Heart left ventricle (tissue), 16 donors: Measurements from ENCODE around the gene YRDC. TPM values are rescaled to one million over a fixed set of nuclear protein-coding genes. Genes with fewer than 3 reads are reported as not detected.
"Not testable (repeated sequence)": the region's sequence is repeated elsewhere in the genome, so short reads cannot be mapped to it uniquely, and the experiment has no call there.

Experiments
- ATAC-seq, 4 donors: fragments of 200-7000 bp; cut with Tn5 transposase; one replicate each; pipeline ENCODE4 v1.9.1; 2020 to 2022; ENCODE audit warnings: moderate library complexity in 4 of 4, mild to moderate bottlenecking in 3 of 4, moderate number of reproducible peaks in 1 of 4
- DNase-seq, 5 donors: peaks; one replicate each; pipeline ENCODE4 v3.0.0-alpha.2; 2020
- H3K27ac ChIP-seq, 12 donors: fragments of 200-600 bp; sonication (generic) in 4 of 12; one replicate each; pipeline versions ENCODE4 v1.5.0 to v1.8.0; 2016 to 2022; ENCODE audit warnings: mild to moderate bottlenecking in 2 of 12
- H3K27me3 ChIP-seq, 9 donors: fragments of 200-600 bp; sonication (generic) in 2 of 9; one replicate each; pipeline versions ENCODE4 v1.5.1 to v1.8.0; 2016 to 2022; ENCODE audit warnings: mild to moderate bottlenecking in 3 of 9
- H3K36me3 ChIP-seq, 9 donors: fragments of 200-600 bp; sonication (generic) in 2 of 9; one replicate each; pipeline versions ENCODE4 v1.5.0 to v1.8.0; 2018 to 2022; ENCODE audit warnings: mild to moderate bottlenecking in 2 of 9
- H3K4me1 ChIP-seq, 12 donors: fragments of 200-600 bp; sonication (generic) in 4 of 12; one replicate each; pipeline versions ENCODE4 v1.5.0 to v1.8.0; 2016 to 2022; ENCODE audit warnings: mild to moderate bottlenecking in 3 of 12
- H3K4me3 ChIP-seq, 12 donors: fragments of 200-600 bp; sonication (generic) in 4 of 12; one replicate each; pipeline versions ENCODE4 v1.5.0 to v1.8.0; 2017 to 2022; ENCODE audit warnings: mild to moderate bottlenecking in 9 of 12, moderate library complexity in 4 of 12
- H3K9me3 ChIP-seq, 12 donors: fragments of 200-600 bp; sonication (generic) in 4 of 12; one replicate each; pipeline versions ENCODE4 v1.5.0 to v1.8.0; 2016 to 2022; ENCODE audit warnings: mild to moderate bottlenecking in 1 of 12
- POLR2A ChIP-seq, 2 donors: fragments of 450-650 bp; IDR thresholded peaks; one replicate each; pipeline ENCODE4 v1.6.1; 2017; ENCODE audit warnings: antibody characterized with exemption in 2 of 2, mild to moderate bottlenecking in 2 of 2, moderate library complexity in 2 of 2
- WGBS, 4 donors: extraction: QIAGEN DNeasy Blood & Tissue Kit in 2 of 4; methylation state at CpG; one replicate each; pipeline versions ENCODE4 v1.1.5 to v1.1.7; 2013 to 2018; 5-methylcytosine and 5-hydroxymethylcytosine counted together
- intact Hi-C, 10 donors: fragments of 100-400 bp; cut with DNase I; formaldehyde crosslinking; loops; one replicate each; pipeline versions ENCODE4 v1.11.1 to v1.14.2; 2022
- polyA plus RNA-seq, 2 donors: library from polyadenylated mRNA; stranded (reverse); fragments of 200-250 nt; gene quantifications; one replicate each; pipeline ENCODE4 v1.2.3, GENCODE V29; 2013
- total RNA-seq, 9 donors: library from RNA; depleted of rRNA in 2 of 9; stranded (reverse); fragments of >200 nt in 2 of 9; fragmentation: NEBNext Ultra II Directional in 3 of 9; extraction: Animal tissue kit (Norgen Biotek cat#: 25700) in 3 of 9; gene quantifications; one replicate each; pipeline versions ENCODE4 v1.1.0 to v1.2.4, GENCODE V29; 2016 to 2023
- TF ChIP-seq, protein P1 (sequence below), 12 donors: fragments of 200-600 bp; sonication (generic) in 4 of 12; IDR thresholded peaks; one replicate each; pipeline versions ENCODE4 v1.5.0 to v1.8.0; 2018 to 2022; ENCODE audit warnings: antibody characterized with exemption in 12 of 12, mild to moderate bottlenecking in 5 of 12
- donor health status: ischemic (EF 13 %, LVEDD 7.1; RV severe dilation, severe dysfunction).
- donor health status: healthy with polysubstance abuse.
- donor health status: DM: no; HTN: yes; CAD: no.
- donor health status: DM: no; HTN: no; CAD: no.
- donor health status: ischemic (EF 25% LVEDD 6.9; RV normal size, moderate dysfunction).
- donor health status: ischemic (EF 25% LVEDD 5.7; RV mildly dilated, moderate dysfunction).
- donor health status: healthy.
- donor health status: DM: yes; HTN: yes; CAD: no.
- donor health status: ischemic (EF 35%, LVEDD 5.7; RV mildly dilated, moderate dysfunction).
- donor health status: nonischemic (EF 11% LVEDD 7.7; RV severe dilation, severe dysfunction).
- donor health status: DM: yes; HTN: yes; CAD: no.
- donor health status: PGD.
- donor health status: ischemic (EF 29% LVEDD 5.4; RV normal size, mild dysfunction).
- donor health status: nonischemic (EF 23%, LVEDD 6.1; RV moderate dilation, normal function).

YRDC gene
- total and polyA plus RNA-seq, 11 donors = 2.8 to 21.3 (median 6.1) TPM

DNA sequence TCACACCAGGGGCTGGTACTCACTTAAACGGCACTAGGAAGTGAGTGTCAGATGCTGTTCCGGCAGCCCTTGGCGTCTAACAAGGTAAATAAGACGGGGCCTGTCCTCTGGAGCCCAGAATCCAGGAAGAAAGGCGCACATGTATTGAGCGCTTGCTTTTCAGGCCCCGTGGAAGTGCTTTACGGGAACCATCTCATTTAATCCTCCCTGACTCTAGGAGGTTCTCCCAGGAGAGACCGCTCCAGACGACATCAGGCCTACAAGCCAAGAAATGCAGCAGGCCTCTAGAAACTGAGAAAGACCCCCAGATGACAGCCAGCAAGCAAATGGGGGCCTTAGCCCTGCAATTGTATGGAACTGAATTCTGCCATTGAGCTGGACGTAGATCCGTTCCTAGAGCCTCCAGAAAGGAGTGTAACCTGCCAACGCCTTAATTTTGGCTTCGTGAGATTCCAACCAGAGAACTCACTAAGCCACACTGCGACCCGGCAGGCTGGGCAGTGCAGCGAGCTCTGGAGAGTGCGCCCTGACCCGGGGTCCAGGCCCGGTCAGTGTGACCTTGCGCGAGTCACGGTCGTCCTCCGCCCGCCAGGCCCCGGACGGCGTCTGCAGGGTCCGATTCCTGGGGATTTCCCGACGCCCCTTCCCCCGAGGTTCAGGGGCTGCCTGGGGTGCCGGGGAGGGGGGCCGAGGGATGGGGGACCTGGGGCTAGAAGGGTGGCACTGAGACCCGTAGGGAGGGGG lies 14.9 kb downstream of the YRDC start:
- WGBS, 4 donors = 29 to 39% (median 32%) methylated on average over 20 to 36 of the region's 36 CpGs
- Histone ChIP-seq H3K4me3 (peak overlapping the region; percentile 25 to 76 (median 58)), H3K9me3 (no peaks in the 10 kb centered on the region), H3K27me3 (peaks cover 0 to 24% (median 5%) of the 10 kb centered on the region in 9 donors), H3K27ac (no peak overlapping the region), H3K4me1 (peaks cover 0 to 20% (median 13%) of the 10 kb centered on the region in 12 donors), H3K36me3 (no peaks in the 10 kb centered on the region)
- no peak for TF ChIP-seq POLR2A (IDR thresholded peaks at IDR 0.05)
- TF ChIP-seq, protein P1, sequence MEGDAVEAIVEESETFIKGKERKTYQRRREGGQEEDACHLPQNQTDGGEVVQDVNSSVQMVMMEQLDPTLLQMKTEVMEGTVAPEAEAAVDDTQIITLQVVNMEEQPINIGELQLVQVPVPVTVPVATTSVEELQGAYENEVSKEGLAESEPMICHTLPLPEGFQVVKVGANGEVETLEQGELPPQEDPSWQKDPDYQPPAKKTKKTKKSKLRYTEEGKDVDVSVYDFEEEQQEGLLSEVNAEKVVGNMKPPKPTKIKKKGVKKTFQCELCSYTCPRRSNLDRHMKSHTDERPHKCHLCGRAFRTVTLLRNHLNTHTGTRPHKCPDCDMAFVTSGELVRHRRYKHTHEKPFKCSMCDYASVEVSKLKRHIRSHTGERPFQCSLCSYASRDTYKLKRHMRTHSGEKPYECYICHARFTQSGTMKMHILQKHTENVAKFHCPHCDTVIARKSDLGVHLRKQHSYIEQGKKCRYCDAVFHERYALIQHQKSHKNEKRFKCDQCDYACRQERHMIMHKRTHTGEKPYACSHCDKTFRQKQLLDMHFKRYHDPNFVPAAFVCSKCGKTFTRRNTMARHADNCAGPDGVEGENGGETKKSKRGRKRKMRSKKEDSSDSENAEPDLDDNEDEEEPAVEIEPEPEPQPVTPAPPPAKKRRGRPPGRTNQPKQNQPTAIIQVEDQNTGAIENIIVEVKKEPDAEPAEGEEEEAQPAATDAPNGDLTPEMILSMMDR (IDR thresholded peaks at IDR 0.05) = no peak
- intact Hi-C loops = loop anchor here in 1 of 10 donors (10.0 kb wide), 1 partner anchor 98 kb away; the partner anchor contains the start of gene CDCA8
- ATAC-seq (no peak), DNase-seq (no peak)

DNA sequence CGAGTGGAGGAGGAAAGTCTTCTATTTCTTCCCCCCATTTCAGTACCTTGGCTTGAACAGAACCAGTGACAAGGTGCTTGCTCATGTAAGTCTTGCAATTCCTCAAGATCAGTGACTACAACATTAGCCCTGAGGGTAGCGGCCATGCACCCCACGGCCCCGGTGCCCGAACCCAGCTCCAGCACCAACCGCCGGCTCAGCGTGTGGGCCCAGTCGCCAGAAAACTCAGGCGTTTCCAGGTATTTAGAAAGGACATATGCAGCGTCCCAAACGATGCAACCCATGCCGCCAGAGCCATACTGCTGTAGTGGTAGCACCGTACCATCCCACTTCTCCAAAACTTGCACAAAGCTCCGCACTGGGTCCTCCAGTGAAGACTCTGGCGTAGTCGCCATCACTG lies 25.5 kb downstream of the YRDC start:
- Histone ChIP-seq H3K4me3 (no peak overlapping the region), H3K27me3 (peaks cover 0 to 23% (median 0%) of the 10 kb centered on the region in 9 donors), H3K36me3 (no peaks in the 10 kb centered on the region), H3K4me1 (no peaks in the 10 kb centered on the region), H3K27ac (no peak overlapping the region), H3K9me3 (no peaks in the 10 kb centered on the region)
- DNase-seq = no peak
- no peak for ATAC-seq
- TF ChIP-seq, protein P1 (IDR thresholded peaks at IDR 0.05) = no peak
- TF ChIP-seq POLR2A (IDR thresholded peaks at IDR 0.05) = no peak
- intact Hi-C loops = no loop called here
- WGBS, 4 donors = 73 to 83% (median 77%) methylated on average over 17 of the region's 17 CpGs

DNA sequence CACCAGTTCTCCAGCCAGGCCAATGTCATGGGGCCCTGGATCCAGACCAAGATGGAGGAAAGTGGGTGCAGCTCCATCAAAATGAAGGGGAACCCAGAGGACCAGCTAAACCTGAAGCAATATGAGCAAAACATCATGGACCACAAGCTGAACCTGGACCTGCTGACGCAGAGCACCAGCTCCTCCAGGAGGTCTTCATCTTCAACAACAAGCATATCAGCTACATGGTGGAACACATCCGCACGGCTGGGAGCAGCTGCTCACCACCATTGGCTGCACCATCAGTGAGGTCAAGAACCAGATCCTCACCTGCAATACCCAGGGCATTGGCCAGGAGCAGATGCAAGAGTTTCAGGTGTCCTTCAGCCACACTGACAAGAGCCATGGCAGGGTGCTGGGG lies 29.4 kb downstream of the YRDC start:
- Histone ChIP-seq H3K36me3 (no peaks in the 10 kb centered on the region), H3K4me1 (no peaks in the 10 kb centered on the region), H3K27me3 (peaks cover 0 to 19% (median 0%) of the 10 kb centered on the region in 9 donors), H3K4me3 (no peak overlapping the region), H3K9me3 (peaks cover 0 to 3% (median 0%) of the 10 kb centered on the region in 12 donors), H3K27ac (no peak overlapping the region)
- TF ChIP-seq POLR2A (IDR thresholded peaks at IDR 0.05) = no peak
- TF ChIP-seq, protein P1 (IDR thresholded peaks at IDR 0.05) = no peak
- no peak for ATAC-seq
- 83 to 86% (median 86%) methylated on average over 3 of the region's 3 CpGs for WGBS, 4 donors
- DNase-seq = no peak
- intact Hi-C loops = no loop called here

DNA sequence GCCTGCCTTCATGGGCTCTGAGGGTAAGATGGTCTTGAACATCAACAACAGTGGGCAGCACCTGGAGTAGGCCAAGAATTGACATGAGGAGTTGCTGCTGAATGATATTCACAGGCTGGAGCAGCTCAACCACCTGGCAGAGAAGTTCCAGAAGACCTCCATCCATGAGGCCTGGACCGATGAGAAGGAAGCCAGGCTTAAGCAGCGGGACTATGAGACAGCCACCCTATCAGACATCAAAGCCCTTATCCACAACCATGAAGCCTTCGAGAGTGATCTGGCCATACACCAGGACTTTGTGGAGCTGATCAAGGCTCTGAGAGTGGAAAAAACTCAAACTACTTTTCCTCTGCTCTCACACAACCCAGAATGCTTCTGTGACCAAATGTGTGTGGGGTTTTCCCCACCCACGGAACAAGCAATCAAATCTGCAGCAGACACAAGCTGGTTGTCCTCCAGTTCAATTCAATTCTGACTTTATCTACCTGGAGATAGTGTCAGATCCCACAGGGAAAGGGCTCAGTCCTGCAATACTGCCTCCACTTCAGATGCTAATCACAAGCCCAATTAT lies 31.0 kb downstream of the YRDC start:
- ATAC-seq = no peak
- H3K27me3 ChIP-seq = peaks cover 0 to 14% (median 0%) of the 10 kb centered on the region in 9 donors
- intact Hi-C loops = no loop called here
- no peaks in the 10 kb centered on the region for H3K4me1 ChIP-seq
- TF ChIP-seq, protein P1 (IDR thresholded peaks at IDR 0.05) = no peak
- peaks cover 0 to 3% (median 0%) of the 10 kb centered on the region in 12 donors for H3K9me3 ChIP-seq
- 64 to 73% (median 69%) methylated on average over 4 of the region's 4 CpGs for WGBS, 4 donors
- no peak overlapping the region for H3K27ac ChIP-seq
- no peak overlapping the region for H3K4me3 ChIP-seq
- no peak for DNase-seq
- no peaks in the 10 kb centered on the region for H3K36me3 ChIP-seq

DNA sequence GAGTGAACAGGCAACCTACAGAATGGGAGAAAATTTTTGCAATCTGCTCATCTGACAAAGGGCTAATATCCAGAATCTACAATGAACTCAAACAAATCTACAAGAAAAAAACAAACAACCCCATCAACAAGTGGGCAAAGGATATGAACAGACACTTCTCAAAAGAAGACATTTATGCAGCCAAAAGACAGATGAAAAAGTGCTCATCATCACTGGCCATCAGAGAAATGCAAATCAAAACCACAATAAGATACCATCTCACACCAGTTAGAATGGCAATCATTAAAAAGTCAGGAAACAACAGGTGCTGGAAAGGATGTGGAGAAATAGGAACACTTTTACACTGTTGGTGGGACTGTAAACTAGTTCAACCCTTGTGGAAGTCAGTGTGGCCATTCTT lies 36.6 kb downstream of the YRDC start:
- H3K27ac ChIP-seq, H3K4me1 ChIP-seq: not testable (repeated sequence)
- peaks cover 4 to 49% (median 14%) of the 10 kb centered on the region in 9 donors for H3K27me3 ChIP-seq

More for the DNA sequence above, 36.6 kb downstream of the YRDC start:
- H3K9me3 ChIP-seq, ATAC-seq, H3K36me3 ChIP-seq, intact Hi-C loops, H3K4me3 ChIP-seq, DNase-seq: not testable (repeated sequence)
